DOHH2 (cell line): ENCODE results near the gene SMARCA2.

Experiments used
- H3F3A ChIP-seq: fragments of 200-600 bp; sonication (generic), shearing (Covaris generic); 2 replicates; pipeline ENCODE4 v1.6.0; 2016; ENCODE audit warnings: antibody characterized with exemption, mild to moderate bottlenecking; ENCODE audit not compliant: control insufficient read depth, insufficient read depth
- H3K27ac ChIP-seq: fragments of 200-600 bp; sonication (generic); 2 replicates; pipeline ENCODE4 v1.5.1; 2014; ENCODE audit warnings: low read depth, mild to moderate bottlenecking, low read length, moderate library complexity
- H3K27me3 ChIP-seq: fragments of 200-600 bp; sonication (generic); 2 replicates; pipeline ENCODE4 v1.6.1; 2014; ENCODE audit warnings: mild to moderate bottlenecking, low read length, mixed read lengths; ENCODE audit not compliant: control insufficient read depth
- H3K36me3 ChIP-seq: fragments of 200-600 bp; sonication (generic); 2 replicates; pipeline ENCODE4 v1.6.1; 2014; ENCODE audit warnings: mild to moderate bottlenecking, low read length, moderate library complexity, mixed read lengths; ENCODE audit not compliant: control insufficient read depth
- H3K4me1 ChIP-seq: fragments of 200-600 bp; sonication (generic); 2 replicates; pipeline ENCODE4 v1.6.1; 2014; ENCODE audit warnings: mild to moderate bottlenecking, low read length, mixed read lengths; ENCODE audit not compliant: control insufficient read depth
- H3K4me2 ChIP-seq: fragments of 200-600 bp; sonication (generic); 2 replicates; pipeline ENCODE4 v1.6.0; 2014; ENCODE audit warnings: mild to moderate bottlenecking, low read length, moderate library complexity
- H3K4me3 ChIP-seq: fragments of 200-600 bp; sonication (generic); 2 replicates; pipeline ENCODE4 v1.5.1; 2014; ENCODE audit warnings: mild to moderate bottlenecking, low read length, mixed read lengths
- H3K79me2 ChIP-seq: fragments of 200-600 bp; sonication (generic); 2 replicates; pipeline ENCODE4 v1.6.1; 2014; ENCODE audit warnings: mild to moderate bottlenecking, low read length, mixed read lengths; ENCODE audit not compliant: control insufficient read depth
- H3K9me2 ChIP-seq: fragments of 200-600 bp; sonication (generic); replicated peaks from 2 replicates; pipeline ENCODE4 v1.6.1; 2014; ENCODE audit warnings: mild to moderate bottlenecking, low read length, mixed read lengths; ENCODE audit not compliant: control insufficient read depth
- H3K9me3 ChIP-seq: fragments of 200-600 bp; sonication (generic); 2 replicates; pipeline ENCODE4 v1.6.1; 2014; ENCODE audit warnings: antibody characterized with exemption, low read length, mixed read lengths; ENCODE audit not compliant: control insufficient read depth, insufficient read depth
- H4K20me1 ChIP-seq: fragments of 200-600 bp; sonication (generic); 2 replicates; pipeline ENCODE4 v1.6.0; 2014; ENCODE audit warnings: low read depth, mild to moderate bottlenecking, antibody characterized with exemption, low read length, moderate library complexity; ENCODE audit not compliant: control insufficient read depth, insufficient read depth
- CTCF ChIP-seq: fragments of 200-600 bp; sonication (generic); IDR thresholded peaks from one replicate; pipeline ENCODE4 v1.5.1; 2014; ENCODE audit warnings: antibody characterized with exemption, mild to moderate bottlenecking, low read depth, low read length; ENCODE audit not compliant: poor library complexity, severe bottlenecking
- EZH2phosphoT487 ChIP-seq: fragments of 200-600 bp; sonication (generic); IDR thresholded peaks from 2 replicates; pipeline ENCODE4 v1.6.1; 2017; ENCODE audit warnings: borderline replicate concordance, mild to moderate bottlenecking, antibody characterized with exemption, low read length, moderate library complexity, mixed read lengths

SMARCA2 gene

GRCh38 chr9:2134391-2134790, 119.2 kb downstream of the SMARCA2 start:
- H3K4me3 ChIP-seq, result no peak overlapping the region
- no peaks in the 10 kb centered on the region for H3K9me2 ChIP-seq
- peaks cover 47% of the 10 kb centered on the region for H3K36me3 ChIP-seq
- H3K79me2 ChIP-seq, result peaks cover 8% of the 10 kb centered on the region
- no peaks in the 10 kb centered on the region for H3K27me3 ChIP-seq
- TF ChIP-seq EZH2phosphoT487 (no peak), CTCF (no peak)
- no peaks in the 10 kb centered on the region for H3K9me3 ChIP-seq
- no peaks in the 10 kb centered on the region for H4K20me1 ChIP-seq
- no peaks in the 10 kb centered on the region for H3K4me1 ChIP-seq
- no peak overlapping the region for H3K4me2 ChIP-seq
- H3F3A ChIP-seq, result no peaks in the 10 kb centered on the region
- H3K27ac ChIP-seq, result no peak overlapping the region

- peaks cover 4% of the 10 kb centered on the region; the same call in 1 of the 2 replicates for H3K4me1 ChIP-seq
- H4K20me1 ChIP-seq, result no peaks in the 10 kb centered on the region
- peaks cover 3% of the 10 kb centered on the region; the same call in 1 of the 2 replicates for H3K79me2 ChIP-seq
- no peaks in the 10 kb centered on the region for H3F3A ChIP-seq
- H3K4me2 ChIP-seq, result no peak overlapping the region
- TF ChIP-seq CTCF (no peak), EZH2phosphoT487 (no peak)
- no peak overlapping the region for H3K4me3 ChIP-seq
- H3K27ac ChIP-seq, result no peak overlapping the region
- H3K36me3 ChIP-seq, result peaks cover 52% of the 10 kb centered on the region
- no peaks in the 10 kb centered on the region for H3K9me2 ChIP-seq
- H3K9me3 ChIP-seq, result no peaks in the 10 kb centered on the region
- no peaks in the 10 kb centered on the region for H3K27me3 ChIP-seq
Measured at GRCh38 chr9:2138646-2139045, 123.5 kb downstream of the SMARCA2 start.

GRCh38 chr9:2140600-2141223, 125.6 kb downstream of the SMARCA2 start:
- Histone ChIP-seq H3K36me3 (peaks cover 34% of the 10 kb centered on the region), H3K79me2 (no peaks in the 10 kb centered on the region; the same call in 1 of the 2 replicates)

More at GRCh38 chr9:2140600-2141223, 125.6 kb downstream of the SMARCA2 start:
- Histone ChIP-seq H3K9me3 (no peaks in the 10 kb centered on the region), H3K9me2 (no peaks in the 10 kb centered on the region), H3K27me3 (no peaks in the 10 kb centered on the region), H3K4me3 (no peak overlapping the region), H3K4me2 (no peak overlapping the region), H3K27ac (no peak overlapping the region), H3F3A (no peaks in the 10 kb centered on the region), H4K20me1 (no peaks in the 10 kb centered on the region), H3K4me1 (peaks cover 4% of the 10 kb centered on the region; the same call in 1 of the 2 replicates)
- TF ChIP-seq CTCF (no peak), EZH2phosphoT487 (no peak)
